Panc1 (cell line): ENCODE data around the gene HDAC1.

Source experiments
- POLR2AphosphoS5 ChIP-seq: IDR thresholded peaks from 2 replicates; pipeline ENCODE4 v1.6.1; 2012; ENCODE audit warnings: mild to moderate bottlenecking, low read depth, low read length, moderate library complexity
- SIN3A ChIP-seq: IDR thresholded peaks from 2 replicates; pipeline ENCODE4 v1.6.1; 2012; ENCODE audit warnings: low read depth, mild to moderate bottlenecking, low read length, moderate library complexity, borderline replicate concordance; ENCODE audit not compliant: insufficient read depth
- TF ChIP-seq, protein P1 (sequence below): fragments of 450-650 bp; IDR thresholded peaks from 2 replicates; pipeline ENCODE4 v1.5.1; 2017; ENCODE audit warnings: mild to moderate bottlenecking
- TF ChIP-seq, protein P2 (sequence below), 2 experiments: IDR thresholded peaks; 2 replicates each; pipeline ENCODE4 v1.6.1; 2011 to 2012; ENCODE audit warnings: low read depth in 2 of 2, control low read depth in 1 of 2, low read length in 1 of 2, mild to moderate bottlenecking in 1 of 2, moderate library complexity in 1 of 2; ENCODE audit not compliant: insufficient read depth in 1 of 2

DNA sequence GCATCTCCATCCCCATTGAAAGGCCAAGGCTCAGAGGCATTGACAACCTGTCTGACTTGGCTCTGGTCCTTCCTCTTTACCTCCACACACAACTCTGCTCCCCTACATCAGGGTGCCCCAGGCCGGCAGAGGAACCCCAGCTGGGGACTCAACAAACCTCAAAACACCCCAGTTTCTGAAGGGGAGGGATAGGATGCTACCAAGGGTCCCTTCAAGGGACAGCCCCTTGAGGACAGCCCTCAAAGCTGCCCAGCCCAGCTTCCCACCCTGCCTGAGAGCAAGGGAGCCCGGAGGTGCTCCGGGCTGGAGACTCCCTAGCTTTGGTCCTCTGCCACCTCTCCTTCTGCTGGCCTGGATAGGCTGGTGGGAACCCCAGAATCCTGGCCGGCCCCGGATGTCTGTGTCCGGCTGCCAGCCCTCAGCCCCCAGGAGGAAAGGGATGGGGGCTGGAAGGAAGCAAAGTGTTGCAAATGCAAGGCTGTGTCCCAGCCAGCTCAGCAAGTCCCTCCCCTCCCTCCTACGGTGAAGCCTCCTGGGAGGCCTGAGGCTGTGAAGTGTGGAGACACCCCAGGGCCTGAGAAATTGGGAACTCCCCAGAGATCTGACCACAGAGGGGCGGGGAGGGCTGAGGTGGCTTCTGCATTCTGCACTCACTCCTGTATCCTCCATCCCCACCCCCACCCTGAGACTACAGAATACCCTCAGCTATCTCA, 45.2 kb downstream of the HDAC1 start:
- TF ChIP-seq, protein P1, sequence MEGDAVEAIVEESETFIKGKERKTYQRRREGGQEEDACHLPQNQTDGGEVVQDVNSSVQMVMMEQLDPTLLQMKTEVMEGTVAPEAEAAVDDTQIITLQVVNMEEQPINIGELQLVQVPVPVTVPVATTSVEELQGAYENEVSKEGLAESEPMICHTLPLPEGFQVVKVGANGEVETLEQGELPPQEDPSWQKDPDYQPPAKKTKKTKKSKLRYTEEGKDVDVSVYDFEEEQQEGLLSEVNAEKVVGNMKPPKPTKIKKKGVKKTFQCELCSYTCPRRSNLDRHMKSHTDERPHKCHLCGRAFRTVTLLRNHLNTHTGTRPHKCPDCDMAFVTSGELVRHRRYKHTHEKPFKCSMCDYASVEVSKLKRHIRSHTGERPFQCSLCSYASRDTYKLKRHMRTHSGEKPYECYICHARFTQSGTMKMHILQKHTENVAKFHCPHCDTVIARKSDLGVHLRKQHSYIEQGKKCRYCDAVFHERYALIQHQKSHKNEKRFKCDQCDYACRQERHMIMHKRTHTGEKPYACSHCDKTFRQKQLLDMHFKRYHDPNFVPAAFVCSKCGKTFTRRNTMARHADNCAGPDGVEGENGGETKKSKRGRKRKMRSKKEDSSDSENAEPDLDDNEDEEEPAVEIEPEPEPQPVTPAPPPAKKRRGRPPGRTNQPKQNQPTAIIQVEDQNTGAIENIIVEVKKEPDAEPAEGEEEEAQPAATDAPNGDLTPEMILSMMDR = no peak
- TF ChIP-seq POLR2AphosphoS5 = no peak
- TF ChIP-seq, protein P2, sequence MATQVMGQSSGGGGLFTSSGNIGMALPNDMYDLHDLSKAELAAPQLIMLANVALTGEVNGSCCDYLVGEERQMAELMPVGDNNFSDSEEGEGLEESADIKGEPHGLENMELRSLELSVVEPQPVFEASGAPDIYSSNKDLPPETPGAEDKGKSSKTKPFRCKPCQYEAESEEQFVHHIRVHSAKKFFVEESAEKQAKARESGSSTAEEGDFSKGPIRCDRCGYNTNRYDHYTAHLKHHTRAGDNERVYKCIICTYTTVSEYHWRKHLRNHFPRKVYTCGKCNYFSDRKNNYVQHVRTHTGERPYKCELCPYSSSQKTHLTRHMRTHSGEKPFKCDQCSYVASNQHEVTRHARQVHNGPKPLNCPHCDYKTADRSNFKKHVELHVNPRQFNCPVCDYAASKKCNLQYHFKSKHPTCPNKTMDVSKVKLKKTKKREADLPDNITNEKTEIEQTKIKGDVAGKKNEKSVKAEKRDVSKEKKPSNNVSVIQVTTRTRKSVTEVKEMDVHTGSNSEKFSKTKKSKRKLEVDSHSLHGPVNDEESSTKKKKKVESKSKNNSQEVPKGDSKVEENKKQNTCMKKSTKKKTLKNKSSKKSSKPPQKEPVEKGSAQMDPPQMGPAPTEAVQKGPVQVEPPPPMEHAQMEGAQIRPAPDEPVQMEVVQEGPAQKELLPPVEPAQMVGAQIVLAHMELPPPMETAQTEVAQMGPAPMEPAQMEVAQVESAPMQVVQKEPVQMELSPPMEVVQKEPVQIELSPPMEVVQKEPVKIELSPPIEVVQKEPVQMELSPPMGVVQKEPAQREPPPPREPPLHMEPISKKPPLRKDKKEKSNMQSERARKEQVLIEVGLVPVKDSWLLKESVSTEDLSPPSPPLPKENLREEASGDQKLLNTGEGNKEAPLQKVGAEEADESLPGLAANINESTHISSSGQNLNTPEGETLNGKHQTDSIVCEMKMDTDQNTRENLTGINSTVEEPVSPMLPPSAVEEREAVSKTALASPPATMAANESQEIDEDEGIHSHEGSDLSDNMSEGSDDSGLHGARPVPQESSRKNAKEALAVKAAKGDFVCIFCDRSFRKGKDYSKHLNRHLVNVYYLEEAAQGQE (IDR thresholded peaks at IDR 0.05; ENCODE audit: insufficient read depth in 1 of 2, low read depth in 2 of 2, low read length in 1 of 2) = no peak
- no peak for TF ChIP-seq SIN3A
